ENCODE measurements around the gene SH3RF1.

SH3RF1 gene

GRCh38 chr4:169052594-169052945 lies 218.2 kb downstream of the SH3RF1 start:
- no peak for DNase-seq (ENCODE audit: low read depth)
- no peak for TF ChIP-seq CTCF (IDR thresholded peaks at IDR 0.05; ENCODE audit: low read depth, low read length, missing control alignments)
- H3K4me3 ChIP-seq (ENCODE audit: low read depth, low read length), result no peak overlapping the region
- in situ Hi-C loops (cut with HindIII; ENCODE audit: low sequenced_read_pairs), result no loop called here

GRCh38 chr4:169051761-169052593 lies 218.8 kb downstream of the SH3RF1 start:
- in situ Hi-C loops (cut with HindIII; ENCODE audit: low sequenced_read_pairs), result no loop called here
- peak; percentile 56 for DNase-seq (ENCODE audit: low read depth)
- no peak overlapping the region for H3K4me3 ChIP-seq (ENCODE audit: low read depth, low read length)
- TF ChIP-seq CTCF (IDR thresholded peaks at IDR 0.05; ENCODE audit: low read depth, low read length, missing control alignments), result no peak

- no peak for TF ChIP-seq CTCF (IDR thresholded peaks at IDR 0.05; ENCODE audit: low read depth, low read length, missing control alignments)
- H3K4me3 ChIP-seq (ENCODE audit: low read depth, low read length), result no peak overlapping the region
- in situ Hi-C loops (cut with HindIII; ENCODE audit: low sequenced_read_pairs), result no loop called here
- no peak for DNase-seq (ENCODE audit: low read depth)
Observed at GRCh38 chr4:169050881-169051760, 219.6 kb downstream of the SH3RF1 start.

GRCh38 chr4:169050284-169050683 lies 220.5 kb downstream of the SH3RF1 start:
- in situ Hi-C loops (cut with HindIII; ENCODE audit: low sequenced_read_pairs), result no loop called here
- TF ChIP-seq CTCF (IDR thresholded peaks at IDR 0.05; ENCODE audit: low read depth, low read length, missing control alignments), result no peak
- H3K4me3 ChIP-seq (ENCODE audit: low read depth, low read length), result no peak overlapping the region
- DNase-seq (ENCODE audit: low read depth), result no peak

- no peak for DNase-seq (ENCODE audit: low read depth)
- H3K4me3 ChIP-seq (ENCODE audit: low read depth, low read length), result no peak overlapping the region
- in situ Hi-C loops (cut with HindIII; ENCODE audit: low sequenced_read_pairs), result no loop called here
- TF ChIP-seq CTCF (IDR thresholded peaks at IDR 0.05; ENCODE audit: low read depth, low read length, missing control alignments), result no peak
Observed at GRCh38 chr4:169048868-169049414, 221.8 kb downstream of the SH3RF1 start.

- in situ Hi-C loops (cut with HindIII; ENCODE audit: low sequenced_read_pairs), result no loop called here
- no peak overlapping the region for H3K4me3 ChIP-seq (ENCODE audit: low read depth, low read length)
- DNase-seq (ENCODE audit: low read depth), result no peak
- no peak for TF ChIP-seq CTCF (IDR thresholded peaks at IDR 0.05; ENCODE audit: low read depth, low read length, missing control alignments)
Observed at GRCh38 chr4:169047956-169048355, 222.8 kb downstream of the SH3RF1 start.
